Erythroblast (primary cell): Measurements from ENCODE around the gene ZBTB5.

Experiments used
- GATA1 ChIP-seq: IDR thresholded peaks from 2 replicates; pipeline ENCODE4 v1.6.1; 2011; ENCODE audit warnings: low read depth, mild to moderate bottlenecking, control low read depth, low read length, moderate library complexity
- POLR2A ChIP-seq: IDR thresholded peaks from 2 replicates; pipeline ENCODE4 v1.6.1; 2011; ENCODE audit warnings: mild to moderate bottlenecking, low read length

GRCh38 chr9:37417857-37418618, 47.2 kb downstream of the ZBTB5 start:
- no peak for TF ChIP-seq POLR2A
- no peak for TF ChIP-seq GATA1
